Kidney epithelial cell (primary cell): Measurements from ENCODE around the gene DARS2. TPM values are rescaled to one million over a fixed set of nuclear protein-coding genes. Genes with fewer than 3 reads are reported as not detected.

ENCODE experiments used
- DNase-seq: peaks from one replicate; pipeline ENCODE4 v3.0.0-alpha.2; 2010; ENCODE audit warnings: low read depth
- H3K27me3 ChIP-seq: 2 replicates; pipeline ENCODE4 v1.6.0; 2011; ENCODE audit warnings: low read length; ENCODE audit not compliant: control insufficient read depth, insufficient read depth
- H3K36me3 ChIP-seq: 2 replicates; pipeline ENCODE4 v1.5.1; 2011; ENCODE audit warnings: low read length; ENCODE audit not compliant: control insufficient read depth, insufficient read depth
- H3K4me3 ChIP-seq: 2 replicates; pipeline ENCODE4 v1.5.1; 2011; ENCODE audit warnings: low read depth, mild to moderate bottlenecking, control low read depth, low read length
- total RNA-seq: library from RNA; depleted of rRNA; stranded (reverse); fragments of >200 nt; gene quantifications from 2 replicates; pipeline ENCODE4 v1.2.3, GENCODE V29; 2015
- TF ChIP-seq, protein P1 (sequence below): IDR thresholded peaks from 2 replicates; pipeline ENCODE4 v1.5.1; 2011; ENCODE audit warnings: mild to moderate bottlenecking, moderate library complexity, low read length, control low read depth, inconsistent platforms; ENCODE audit not compliant: insufficient read depth, poor library complexity, severe bottlenecking

The DARS2 gene
- total RNA-seq, 1 donor from 2014 or later, result 25.4 TPM

GRCh38 chr1:173827611-173828010 is 3.1 kb downstream of the DARS2 start:
- TF ChIP-seq, protein P1, sequence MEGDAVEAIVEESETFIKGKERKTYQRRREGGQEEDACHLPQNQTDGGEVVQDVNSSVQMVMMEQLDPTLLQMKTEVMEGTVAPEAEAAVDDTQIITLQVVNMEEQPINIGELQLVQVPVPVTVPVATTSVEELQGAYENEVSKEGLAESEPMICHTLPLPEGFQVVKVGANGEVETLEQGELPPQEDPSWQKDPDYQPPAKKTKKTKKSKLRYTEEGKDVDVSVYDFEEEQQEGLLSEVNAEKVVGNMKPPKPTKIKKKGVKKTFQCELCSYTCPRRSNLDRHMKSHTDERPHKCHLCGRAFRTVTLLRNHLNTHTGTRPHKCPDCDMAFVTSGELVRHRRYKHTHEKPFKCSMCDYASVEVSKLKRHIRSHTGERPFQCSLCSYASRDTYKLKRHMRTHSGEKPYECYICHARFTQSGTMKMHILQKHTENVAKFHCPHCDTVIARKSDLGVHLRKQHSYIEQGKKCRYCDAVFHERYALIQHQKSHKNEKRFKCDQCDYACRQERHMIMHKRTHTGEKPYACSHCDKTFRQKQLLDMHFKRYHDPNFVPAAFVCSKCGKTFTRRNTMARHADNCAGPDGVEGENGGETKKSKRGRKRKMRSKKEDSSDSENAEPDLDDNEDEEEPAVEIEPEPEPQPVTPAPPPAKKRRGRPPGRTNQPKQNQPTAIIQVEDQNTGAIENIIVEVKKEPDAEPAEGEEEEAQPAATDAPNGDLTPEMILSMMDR, result no peak
- Histone ChIP-seq H3K4me3 (no peak overlapping the region), H3K36me3 (no peaks in the 10 kb centered on the region), H3K27me3 (no peaks in the 10 kb centered on the region)
- no peak for DNase-seq

- no peaks in the 10 kb centered on the region for H3K27me3 ChIP-seq
- TF ChIP-seq, protein P1, result no peak
- no peak overlapping the region for H3K4me3 ChIP-seq
- DNase-seq, result no peak
- no peaks in the 10 kb centered on the region for H3K36me3 ChIP-seq
Observed at GRCh38 chr1:173832748-173833147, 8.3 kb downstream of the DARS2 start.

- TF ChIP-seq, protein P1, result no peak
- no peak for DNase-seq
- H3K27me3 ChIP-seq, result no peaks in the 10 kb centered on the region
- peaks cover 2% of the 10 kb centered on the region for H3K36me3 ChIP-seq
- H3K4me3 ChIP-seq, result no peak overlapping the region
Observed at GRCh38 chr1:173852105-173852504, 27.6 kb downstream of the DARS2 start.

- Histone ChIP-seq H3K36me3 (peaks cover 2% of the 10 kb centered on the region), H3K4me3 (no peak overlapping the region), H3K27me3 (no peaks in the 10 kb centered on the region)
- DNase-seq, result no peak
- TF ChIP-seq, protein P1, result no peak
Observed at GRCh38 chr1:173853074-173853473, 28.6 kb downstream of the DARS2 start.

DNA sequence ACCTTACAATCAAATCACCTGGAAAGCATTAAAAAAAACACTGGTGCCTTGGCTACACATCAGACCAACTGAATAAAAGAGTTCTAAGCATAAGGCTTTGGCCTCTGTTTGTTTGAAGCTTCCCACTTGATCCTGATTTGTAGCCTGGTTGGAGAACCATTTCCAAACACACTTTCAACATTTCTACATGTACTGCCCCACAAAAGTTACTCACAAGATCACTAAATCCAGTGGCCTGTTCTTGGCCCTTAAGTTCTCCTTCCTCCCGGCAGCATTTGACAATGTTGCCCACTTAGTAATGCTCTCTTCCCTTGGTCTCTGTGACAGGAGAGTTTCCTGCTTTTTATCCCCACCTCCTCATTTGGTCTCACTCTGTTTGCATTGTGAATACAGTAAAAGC is 31.5 kb downstream of the DARS2 start:
- peaks cover 2% of the 10 kb centered on the region for H3K36me3 ChIP-seq
- DNase-seq, result no peak
- no peak overlapping the region for H3K4me3 ChIP-seq
- TF ChIP-seq, protein P1, result no peak
- H3K27me3 ChIP-seq, result no peaks in the 10 kb centered on the region

- TF ChIP-seq, protein P1, result no peak
- peaks cover 2% of the 10 kb centered on the region for H3K36me3 ChIP-seq
- no peak overlapping the region for H3K4me3 ChIP-seq
- no peaks in the 10 kb centered on the region for H3K27me3 ChIP-seq
- DNase-seq, result no peak
Observed at GRCh38 chr1:173856903-173857302, 32.4 kb downstream of the DARS2 start.
